ENCODE data around the gene NOL12.

NOL12 gene

DNA sequence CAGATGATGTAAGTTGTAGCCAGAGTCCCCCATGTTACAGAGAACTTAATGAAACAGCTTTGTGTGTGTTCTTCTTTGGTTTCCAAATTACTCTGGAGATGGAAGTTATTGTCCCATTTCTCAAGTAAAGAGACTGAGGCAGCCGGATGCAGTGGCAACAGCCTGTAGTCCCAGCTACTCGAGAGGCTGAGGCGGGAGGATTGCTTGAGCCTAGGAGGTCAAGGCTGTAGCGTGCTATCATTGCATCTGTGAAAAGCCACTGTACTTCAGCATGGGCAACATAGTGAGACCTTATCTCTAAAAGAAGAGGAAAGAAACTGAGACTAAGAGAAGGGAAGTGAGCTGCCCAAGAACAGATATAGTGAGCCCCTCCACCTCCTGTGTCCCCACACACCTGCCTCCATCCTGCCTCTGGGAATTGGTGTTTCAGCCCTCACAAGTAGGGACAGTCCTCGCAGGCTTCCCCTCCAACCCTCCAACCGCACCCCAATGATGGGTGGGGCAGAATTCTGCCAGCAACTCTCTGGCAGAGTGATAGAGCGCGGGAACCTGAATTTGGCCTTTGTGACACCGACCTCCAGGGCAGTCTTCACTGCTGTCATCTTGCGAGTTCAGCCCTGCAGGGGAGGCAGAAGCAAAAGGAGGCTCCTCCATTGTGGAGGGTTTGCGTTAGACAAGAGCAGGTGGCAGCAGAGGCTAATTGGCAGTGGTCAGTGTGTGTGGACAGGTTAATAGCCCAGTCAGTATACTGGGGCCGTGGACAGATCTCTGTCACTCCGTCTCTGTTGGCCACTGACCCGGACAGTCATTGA lies 26.0 kb upstream of the NOL12 start:
- no peak for DNase-seq (ENCODE audit: low read depth)
- H3K4me3 ChIP-seq (ENCODE audit: low read length), result peak overlapping the region; percentile 70
- TF ChIP-seq, protein P1, sequence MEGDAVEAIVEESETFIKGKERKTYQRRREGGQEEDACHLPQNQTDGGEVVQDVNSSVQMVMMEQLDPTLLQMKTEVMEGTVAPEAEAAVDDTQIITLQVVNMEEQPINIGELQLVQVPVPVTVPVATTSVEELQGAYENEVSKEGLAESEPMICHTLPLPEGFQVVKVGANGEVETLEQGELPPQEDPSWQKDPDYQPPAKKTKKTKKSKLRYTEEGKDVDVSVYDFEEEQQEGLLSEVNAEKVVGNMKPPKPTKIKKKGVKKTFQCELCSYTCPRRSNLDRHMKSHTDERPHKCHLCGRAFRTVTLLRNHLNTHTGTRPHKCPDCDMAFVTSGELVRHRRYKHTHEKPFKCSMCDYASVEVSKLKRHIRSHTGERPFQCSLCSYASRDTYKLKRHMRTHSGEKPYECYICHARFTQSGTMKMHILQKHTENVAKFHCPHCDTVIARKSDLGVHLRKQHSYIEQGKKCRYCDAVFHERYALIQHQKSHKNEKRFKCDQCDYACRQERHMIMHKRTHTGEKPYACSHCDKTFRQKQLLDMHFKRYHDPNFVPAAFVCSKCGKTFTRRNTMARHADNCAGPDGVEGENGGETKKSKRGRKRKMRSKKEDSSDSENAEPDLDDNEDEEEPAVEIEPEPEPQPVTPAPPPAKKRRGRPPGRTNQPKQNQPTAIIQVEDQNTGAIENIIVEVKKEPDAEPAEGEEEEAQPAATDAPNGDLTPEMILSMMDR (conservative IDR thresholded peaks at IDR 0.05; ENCODE audit: low read depth, low read length), result no peak

DNA sequence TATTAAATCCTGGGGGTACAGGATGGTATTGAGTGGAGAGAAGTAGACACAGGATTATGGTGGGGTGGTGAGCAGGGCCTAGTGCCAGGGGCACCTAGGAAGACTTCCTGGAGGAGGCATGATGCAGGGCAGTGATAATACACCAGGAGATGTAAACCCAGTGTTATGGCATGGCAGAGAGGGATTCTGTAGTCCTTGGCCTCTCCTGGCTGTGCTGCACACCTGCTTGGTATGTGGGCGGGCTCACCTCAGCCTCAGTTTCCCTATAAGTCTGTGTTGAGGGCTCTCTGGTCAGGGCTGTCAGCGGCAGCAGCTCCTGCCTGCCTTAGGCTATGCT lies 25.5 kb upstream of the NOL12 start:
- H3K4me3 ChIP-seq (ENCODE audit: low read length), result no peak overlapping the region
- TF ChIP-seq, protein P1 (conservative IDR thresholded peaks at IDR 0.05; ENCODE audit: low read depth, low read length), result no peak
- DNase-seq (ENCODE audit: low read depth), result no peak

DNA sequence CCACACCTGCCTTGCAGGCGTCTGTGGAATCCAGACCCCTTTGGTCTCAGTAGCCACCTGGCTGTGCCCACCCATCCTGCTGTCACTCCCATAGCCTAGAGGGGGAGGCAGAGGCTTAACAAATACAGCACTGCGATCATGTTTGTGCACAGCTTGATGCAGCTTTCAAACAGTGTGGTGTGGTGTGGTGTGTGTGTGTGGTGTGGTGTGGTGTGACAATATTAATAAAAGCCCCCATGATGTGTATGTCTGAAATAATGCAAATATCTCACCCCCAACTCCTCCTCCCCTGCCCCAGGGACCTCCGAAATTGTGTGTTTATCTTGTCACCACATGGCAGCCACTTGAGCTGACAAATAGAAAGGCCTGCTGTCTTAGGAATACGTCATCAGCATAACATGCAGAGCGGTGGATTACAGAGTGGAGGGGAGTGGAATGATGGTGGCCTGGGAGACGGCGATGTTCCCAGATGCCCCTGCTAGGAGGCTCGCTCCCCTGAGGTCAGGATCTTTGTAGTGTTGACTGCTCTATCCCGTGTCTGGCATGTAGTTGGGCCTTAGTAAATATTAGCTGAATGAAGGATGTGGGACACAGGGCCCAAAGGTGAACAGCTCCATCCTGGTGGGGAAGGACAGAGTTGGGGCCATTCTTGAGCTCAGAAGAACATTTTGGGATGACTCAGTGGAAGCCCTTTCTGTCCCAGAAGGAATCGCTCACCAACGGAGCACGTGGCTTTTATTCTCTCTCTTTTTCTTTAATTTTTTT lies 24.8 kb upstream of the NOL12 start:
- DNase-seq (ENCODE audit: low read depth), result peak; percentile 32
- H3K4me3 ChIP-seq (ENCODE audit: low read length), result no peak overlapping the region
- TF ChIP-seq, protein P1 (conservative IDR thresholded peaks at IDR 0.05; ENCODE audit: low read depth, low read length), result peak; percentile 59

DNA sequence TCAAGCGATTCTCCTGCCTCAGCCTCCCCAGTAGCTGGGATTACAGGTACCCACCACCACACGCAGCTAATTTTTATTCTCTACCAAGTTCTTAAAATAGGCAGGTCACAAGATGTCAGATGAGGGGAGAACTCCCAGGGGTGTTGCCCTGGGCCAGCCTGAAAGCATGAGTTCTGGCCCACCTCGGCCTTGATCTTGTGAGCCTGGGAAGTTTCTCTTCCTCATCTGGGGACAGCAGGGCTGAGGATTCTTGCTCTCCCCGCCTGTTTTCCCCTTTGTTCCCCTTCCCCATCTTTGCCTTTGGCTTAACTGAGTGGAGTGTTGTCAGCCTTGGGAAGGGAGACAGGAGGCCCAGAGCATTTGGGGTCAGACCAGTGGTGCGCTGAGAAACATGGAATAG lies 24.1 kb upstream of the NOL12 start:
- DNase-seq (ENCODE audit: low read depth), result no peak

DNA sequence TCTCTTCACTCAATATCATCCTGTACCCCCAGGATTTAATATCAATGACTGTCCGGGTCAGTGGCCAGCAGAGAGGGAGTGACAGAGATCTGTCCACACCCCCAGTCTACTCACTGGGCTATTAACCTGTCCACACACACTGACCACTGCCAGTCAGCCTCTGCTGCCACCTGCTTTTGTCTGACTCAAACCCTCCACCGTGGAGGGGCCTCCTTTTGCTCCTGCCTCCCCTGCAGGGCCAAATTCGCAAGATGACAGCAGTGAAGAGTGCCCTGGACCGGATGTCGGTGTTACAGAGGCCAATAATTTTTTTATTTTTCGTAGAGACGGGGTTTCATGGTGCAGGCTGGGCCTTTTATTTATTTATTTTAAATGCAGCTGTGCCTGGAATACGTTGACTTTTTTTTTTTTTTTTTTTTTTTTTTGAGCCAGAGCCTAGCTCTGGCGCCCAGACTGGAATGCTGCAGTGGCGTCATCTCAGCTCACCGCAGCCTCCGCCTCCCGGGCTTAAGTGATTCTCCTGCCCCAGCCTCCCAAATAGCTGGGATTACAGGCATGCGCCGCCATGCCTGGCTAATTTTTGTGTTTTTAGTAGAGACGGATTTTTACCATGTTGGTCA lies 22.5 kb upstream of the NOL12 start:
- TF ChIP-seq, protein P1 (conservative IDR thresholded peaks at IDR 0.05; ENCODE audit: low read depth, low read length), result no peak
- H3K4me3 ChIP-seq (ENCODE audit: low read length), result no peak overlapping the region
- no peak for DNase-seq (ENCODE audit: low read depth)

More for the DNA sequence above, 24.1 kb upstream of the NOL12 start:
- no peak overlapping the region for H3K4me3 ChIP-seq (ENCODE audit: low read length)
- TF ChIP-seq, protein P1 (conservative IDR thresholded peaks at IDR 0.05; ENCODE audit: low read depth, low read length), result no peak

DNA sequence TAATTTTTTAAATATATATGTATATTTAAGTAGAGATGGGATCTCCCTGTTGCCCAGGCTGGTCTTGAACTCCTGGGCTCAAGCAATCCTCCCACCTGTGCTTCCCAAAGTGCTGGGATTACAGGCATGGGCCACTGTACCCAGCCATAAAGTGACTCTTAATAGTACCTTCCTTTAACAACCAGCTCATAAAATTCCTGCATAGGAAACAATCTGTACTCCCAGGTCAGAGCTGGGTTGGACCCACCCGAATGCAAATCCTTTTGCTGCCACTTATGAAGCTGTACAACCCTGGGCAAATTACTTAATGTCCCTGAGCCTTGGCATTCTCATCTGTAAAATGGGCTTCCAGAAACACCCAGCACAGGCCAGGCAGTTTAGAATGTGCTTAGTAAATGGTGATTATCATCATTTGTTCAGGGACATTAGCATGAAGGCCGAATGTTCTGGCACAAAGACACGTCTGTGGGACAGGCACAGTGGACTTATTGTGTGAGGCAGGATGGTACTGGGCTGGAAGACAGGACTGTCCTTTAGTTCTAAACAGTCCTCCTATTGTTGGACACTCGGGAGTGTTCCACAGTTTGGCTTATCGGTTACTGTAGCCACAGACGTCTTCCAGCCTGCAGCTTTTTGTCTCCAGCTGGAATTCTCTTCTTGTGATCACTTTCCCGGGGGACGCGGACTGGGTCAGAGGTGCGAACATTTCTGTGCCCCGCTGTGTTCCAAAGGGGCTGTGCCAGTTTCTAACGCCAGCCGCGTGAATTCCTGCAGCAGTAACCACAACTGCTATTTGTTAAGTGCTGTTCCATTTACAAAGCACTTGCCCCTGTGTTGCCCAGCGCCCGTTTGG lies 21.7 kb upstream of the NOL12 start:
- TF ChIP-seq, protein P1 (conservative IDR thresholded peaks at IDR 0.05; ENCODE audit: low read depth, low read length), result no peak
- H3K4me3 ChIP-seq (ENCODE audit: low read length), result no peak overlapping the region
- DNase-seq (ENCODE audit: low read depth), result no peak

Data from retinal pigment epithelial cell (primary cell).